HL-60 (cell line): ENCODE results near the gene UQCR11.

Experiments used
- DNase-seq, 2 experiments: peaks; one replicate each; pipeline ENCODE4 v3.0.0-alpha.2; 2010 to 2020; ENCODE audit warnings: low read depth in 1 of 2, low spot score in 1 of 2
- H3K27ac ChIP-seq: fragments of 250-450 bp; sonication (Bioruptor Pico); replicated peaks from 2 replicates; pipeline ENCODE4 v1.5.1; 2020; ENCODE audit warnings: mild to moderate bottlenecking, moderate library complexity
- H3K27me3 ChIP-seq: fragments of 250-450 bp; sonication (Bioruptor Pico); 2 replicates; pipeline ENCODE4 v1.5.1; 2021; ENCODE audit warnings: mild to moderate bottlenecking, moderate library complexity; ENCODE audit not compliant: insufficient read depth, poor library complexity, severe bottlenecking
- H3K4me3 ChIP-seq: replicated peaks from 2 replicates; pipeline ENCODE4 v1.5.1; 2011; ENCODE audit warnings: mild to moderate bottlenecking, control low read depth, low read length; ENCODE audit not compliant: insufficient read depth
- CTCF ChIP-seq: IDR thresholded peaks from one replicate; pipeline ENCODE4 v1.5.1; 2011; ENCODE audit warnings: low read length, control low read depth, inconsistent platforms; ENCODE audit not compliant: insufficient read depth
- GABPA ChIP-seq: IDR thresholded peaks from 2 replicates; pipeline ENCODE4 v1.6.1; 2012; ENCODE audit warnings: low read depth
- POLR2AphosphoS5 ChIP-seq: IDR thresholded peaks from 2 replicates; pipeline ENCODE4 v1.6.1; 2012; ENCODE audit warnings: low read depth
- REST ChIP-seq: IDR thresholded peaks from 2 replicates; pipeline ENCODE4 v1.6.1; 2012; ENCODE audit warnings: low read depth; ENCODE audit not compliant: insufficient replicate concordance
- SPI1 ChIP-seq: IDR thresholded peaks from 2 replicates; pipeline ENCODE4 v1.6.1; 2012; ENCODE audit warnings: low read depth, mild to moderate bottlenecking, borderline replicate concordance

The UQCR11 gene

GRCh38 chr19:1620502-1620901 lies 15.2 kb upstream of the UQCR11 start:
- TF ChIP-seq GABPA = no peak
- TF ChIP-seq POLR2AphosphoS5 = no peak
- no peak for TF ChIP-seq SPI1
- no peak for TF ChIP-seq REST
- no peak for TF ChIP-seq CTCF
- DNase-seq = no peak
- H3K27ac ChIP-seq = no peak overlapping the region
- no peaks in the 10 kb centered on the region for H3K27me3 ChIP-seq
- H3K4me3 ChIP-seq = no peak overlapping the region

GRCh38 chr19:1619703-1620102 lies 14.4 kb upstream of the UQCR11 start:
- H3K27me3 ChIP-seq = no peaks in the 10 kb centered on the region
- H3K27ac ChIP-seq = no peak overlapping the region
- no peak for DNase-seq
- no peak overlapping the region for H3K4me3 ChIP-seq
- TF ChIP-seq CTCF = no peak

GRCh38 chr19:1619094-1619439 lies 13.8 kb upstream of the UQCR11 start:
- no peak overlapping the region for H3K4me3 ChIP-seq
- no peak for DNase-seq
- TF ChIP-seq REST (no peak), SPI1 (no peak), POLR2AphosphoS5 (no peak), CTCF (no peak), GABPA (no peak)
- H3K27ac ChIP-seq = no peak overlapping the region
- H3K27me3 ChIP-seq = no peaks in the 10 kb centered on the region

- H3K27ac ChIP-seq = no peak overlapping the region
- H3K27me3 ChIP-seq = no peaks in the 10 kb centered on the region
- H3K4me3 ChIP-seq = no peak overlapping the region
- TF ChIP-seq CTCF (no peak), GABPA (no peak), SPI1 (no peak), REST (no peak), POLR2AphosphoS5 (no peak)
- DNase-seq = peak in 1 of 2 experiments; percentile 36
Observed at GRCh38 chr19:1618157-1619093, 13.2 kb upstream of the UQCR11 start.
